ENCODE measurements around the gene SPO11. TPM values are rescaled to one million over a fixed set of nuclear protein-coding genes. Genes with fewer than 3 reads are reported as not detected.
"Not testable (repeated sequence)": the region's sequence is repeated elsewhere in the genome, so short reads cannot be mapped to it uniquely, and the experiment has no call there.

The SPO11 gene
- total RNA-seq, 1 experiment from 2014 or later, result not detected

GRCh38 chr20:57350081-57350710 lies 20.6 kb downstream of the SPO11 start:
- CTCF ChIA-PET, result interaction anchor here (0.6 kb wide), 1 partner anchor 18 kb away, joined by 3 read pairs; no protein-coding TSS in a partner anchor
- POLR2A ChIA-PET (ENCODE audit: unreplicated experiment), result no interaction called here
- Histone ChIP-seq H3K79me2 (ENCODE audit: low read depth) (peaks cover 33% of the 10 kb centered on the region), H3K27me3 (ENCODE audit: insufficient read depth, low read depth) (no peaks in the 10 kb centered on the region), H3K4me3 (no peak overlapping the region; the same call in 1 of the 2 replicates), H3K9me2 (ENCODE audit: insufficient read depth) (no peaks in the 10 kb centered on the region), H3K4me1 (replicated peaks; ENCODE audit: insufficient read depth) (peaks cover 11% of the 10 kb centered on the region), H3K36me3 (ENCODE audit: low read depth) (peaks cover 16% of the 10 kb centered on the region; the same call in 1 of the 2 replicates), H3K4me2 (peak overlapping the region; percentile 45), H3K9me3 (ENCODE audit: insufficient read depth, low read depth) (no peaks in the 10 kb centered on the region), H3F3A (ENCODE audit: insufficient read depth, low read depth) (peaks cover 11% of the 10 kb centered on the region), H3K27ac (no peak overlapping the region), H4K20me1 (ENCODE audit: insufficient read depth) (peaks cover 22% of the 10 kb centered on the region), H2AFZ (no peak overlapping the region; the same call in 1 of the 2 replicates)
- BruUV-seq (replicated peaks), result no TSS peak
- DNase-seq, result peak in 1 of 2 experiments; percentile 49
- intact Hi-C loops (cut with micrococcal nuclease; ENCODE audit: unreplicated experiment), result loop anchor here (1.0 kb wide), 1 partner anchor 24 kb away; no protein-coding TSS in a partner anchor
- no peak for TF ChIP-seq EZH2 (IDR thresholded peaks at IDR 0.05; ENCODE audit: low read depth)
- TF ChIP-seq CTCF (conservative IDR thresholded peaks at IDR 0.05), result no peak

- BruUV-seq (replicated peaks); CTCF ChIA-PET; POLR2A ChIA-PET (ENCODE audit: unreplicated experiment); H3K27me3 ChIP-seq (ENCODE audit: insufficient read depth, low read depth); H3K9me3 ChIP-seq (ENCODE audit: insufficient read depth, low read depth); DNase-seq; H3K9me2 ChIP-seq (ENCODE audit: insufficient read depth): not testable (repeated sequence)
- Histone ChIP-seq H3K79me2 (ENCODE audit: low read depth) (peaks cover 33% of the 10 kb centered on the region), H3F3A (ENCODE audit: insufficient read depth, low read depth) (peaks cover 11% of the 10 kb centered on the region), H3K27ac (peak overlapping the region; percentile 70), H2AFZ (peak overlapping the region; percentile 92), H3K4me1 (replicated peaks; ENCODE audit: insufficient read depth) (peaks cover 11% of the 10 kb centered on the region), H3K4me2 (peak overlapping the region; percentile 100), H4K20me1 (ENCODE audit: insufficient read depth) (peaks cover 22% of the 10 kb centered on the region), H3K36me3 (ENCODE audit: low read depth) (peaks cover 20% of the 10 kb centered on the region; the same call in 1 of the 2 replicates), H3K4me3 (peak overlapping the region; percentile 87)
- intact Hi-C loops (cut with micrococcal nuclease; ENCODE audit: unreplicated experiment), result loop anchor here (1.0 kb wide), 1 partner anchor 24 kb away; no protein-coding TSS in a partner anchor
These were observed 21.1 kb downstream of the SPO11 start for GRCh38 chr20:57350726-57351041.

- intact Hi-C loops (cut with micrococcal nuclease; ENCODE audit: unreplicated experiment), result no loop called here
- Histone ChIP-seq H3K27ac (peak within 1 kb of the TSS; percentile 70), H3K79me2 (ENCODE audit: low read depth) (peaks cover 33% of the 10 kb centered on the region), H3K4me3 (peak within 1 kb of the TSS; percentile 87), H3K27me3 (ENCODE audit: insufficient read depth, low read depth) (no peaks in the 10 kb centered on the region), H3K36me3 (ENCODE audit: low read depth) (peaks cover 22% of the 10 kb centered on the region), H3K4me2 (peak within 1 kb of the TSS; percentile 100), H3K4me1 (replicated peaks; ENCODE audit: insufficient read depth) (peaks cover 11% of the 10 kb centered on the region), H2AFZ (peak within 1 kb of the TSS; percentile 92), H3K9me3 (ENCODE audit: insufficient read depth, low read depth) (no peaks in the 10 kb centered on the region), H3F3A (ENCODE audit: insufficient read depth, low read depth) (peaks cover 11% of the 10 kb centered on the region), H4K20me1 (ENCODE audit: insufficient read depth) (peaks cover 22% of the 10 kb centered on the region), H3K9me2 (ENCODE audit: insufficient read depth) (no peaks in the 10 kb centered on the region)
- POLR2A ChIA-PET (ENCODE audit: unreplicated experiment), result interaction anchor here (0.6 kb wide), 1 partner anchor 9 kb away, joined by 3 read pairs; no protein-coding TSS in a partner anchor
- no peak for TF ChIP-seq EZH2 (IDR thresholded peaks at IDR 0.05; ENCODE audit: low read depth)
- TF ChIP-seq CTCF (conservative IDR thresholded peaks at IDR 0.05), result no peak
- DNase-seq, result peak; percentile 90 to 93
- CTCF ChIA-PET, result no interaction called here
- BruUV-seq (replicated peaks), result TSS peak; percentile 49
These were observed 21.6 kb downstream of the SPO11 start, which contains the start of gene RAE1 for GRCh38 chr20:57351042-57351783. RAE1 (plus strand) TSS chr20:57351255; CDS start chr20:57354039, 2,784 bp downstream.
